DND-41 (cell line): ENCODE measurements around the gene KRT6C.
"Not testable (repeated sequence)": the region's sequence is repeated elsewhere in the genome, so short reads cannot be mapped to it uniquely, and the experiment has no call there.

Experiments used
- ATAC-seq: fragments of 200-7000 bp; cut with Tn5 transposase; 3 replicates; pipeline ENCODE4 v1.9.1; 2021; ENCODE audit warnings: low read depth; ENCODE audit not compliant: insufficient read depth
- DNase-seq: peaks from one replicate; pipeline ENCODE4 v3.0.0-alpha.2; 2020
- H2AFZ ChIP-seq: 2 replicates; pipeline ENCODE4 v1.6.0; 2012; ENCODE audit warnings: low read depth, low read length
- H3K27ac ChIP-seq: 2 replicates; pipeline ENCODE4 v1.5.1; 2012; ENCODE audit warnings: low read length, inconsistent platforms
- H3K27me3 ChIP-seq: fragments of 200-600 bp; sonication (generic); 2 replicates; pipeline ENCODE4 v1.6.0; 2012; ENCODE audit warnings: low read length, mild to moderate bottlenecking, inconsistent platforms; ENCODE audit not compliant: insufficient read depth, poor library complexity
- H3K36me3 ChIP-seq: 2 replicates; pipeline ENCODE4 v1.5.1; 2012; ENCODE audit warnings: low read length, inconsistent platforms; ENCODE audit not compliant: insufficient read depth
- H3K4me1 ChIP-seq: 2 replicates; pipeline ENCODE4 v1.5.1; 2012; ENCODE audit warnings: mild to moderate bottlenecking, low read length; ENCODE audit not compliant: insufficient read depth
- H3K4me2 ChIP-seq: 2 replicates; pipeline ENCODE4 v1.6.0; 2012; ENCODE audit warnings: mild to moderate bottlenecking, moderate library complexity, low read length, inconsistent platforms; ENCODE audit not compliant: insufficient read depth
- H3K4me3 ChIP-seq, 2 experiments: fragments of 200-600 bp in 1 of 2; shearing (Covaris generic) in 1 of 2; 2 replicates each; pipeline ENCODE4 v1.5.1; 2012 to 2016; ENCODE audit warnings: inconsistent platforms in 2 of 2, low read length in 2 of 2, mild to moderate bottlenecking in 2 of 2, low read depth in 1 of 2, moderate library complexity in 1 of 2
- H3K79me2 ChIP-seq: 2 replicates; pipeline ENCODE4 v1.6.0; 2012; ENCODE audit warnings: low read length, inconsistent platforms; ENCODE audit not compliant: insufficient read depth
- H3K9ac ChIP-seq: 2 replicates; pipeline ENCODE4 v1.6.0; 2012; ENCODE audit warnings: low read depth, mild to moderate bottlenecking, inconsistent platforms, low read length, moderate library complexity
- H3K9me3 ChIP-seq: 2 replicates; pipeline ENCODE4 v1.5.1; 2012; ENCODE audit warnings: low read length, moderate library complexity, mild to moderate bottlenecking, inconsistent platforms; ENCODE audit not compliant: insufficient read depth, severe bottlenecking
- H4K20me1 ChIP-seq: 2 replicates; pipeline ENCODE4 v1.6.0; 2012; ENCODE audit warnings: low read length; ENCODE audit not compliant: insufficient read depth
- EZH2 ChIP-seq: IDR thresholded peaks from 3 replicates; pipeline ENCODE4 v1.6.1; 2012; ENCODE audit warnings: borderline replicate concordance, low read depth, mild to moderate bottlenecking, moderate library complexity, low read length, inconsistent platforms; ENCODE audit not compliant: severe bottlenecking
- TF ChIP-seq, protein P1 (sequence below): IDR thresholded peaks from 2 replicates; pipeline ENCODE4 v1.5.1; 2012; ENCODE audit warnings: borderline replicate concordance, low read length, moderate library complexity, mild to moderate bottlenecking; ENCODE audit not compliant: poor library complexity, severe bottlenecking; ENCODE audit errors: extremely low read depth

KRT6C gene

DNA sequence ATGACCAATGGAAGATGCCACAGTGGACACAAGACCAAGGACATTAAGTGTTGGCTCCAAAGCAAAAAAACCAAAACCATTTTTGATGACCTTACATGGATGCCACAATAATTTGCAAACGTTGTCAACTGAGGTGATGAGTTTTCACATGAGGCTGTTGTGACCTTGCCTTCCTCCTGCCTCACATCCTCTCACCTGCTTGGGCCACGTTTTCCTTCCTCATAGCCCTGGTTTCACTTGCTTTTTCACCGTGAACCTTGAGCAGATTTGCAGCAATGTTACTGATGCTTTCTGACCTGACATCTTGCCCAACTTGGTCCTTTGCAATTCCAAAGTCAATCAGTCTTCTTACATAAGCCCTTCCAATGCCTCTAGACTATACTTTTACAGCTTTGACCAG, 25.4 kb downstream of the KRT6C start:
- Histone ChIP-seq H3K79me2 (no peaks in the 10 kb centered on the region), H3K4me2 (no peak overlapping the region), H3K27ac (no peak overlapping the region), H3K9ac (no peak overlapping the region), H3K4me3 (no peak overlapping the region), H3K4me1 (no peaks in the 10 kb centered on the region), H3K27me3 (peaks cover 9% of the 10 kb centered on the region), H2AFZ (no peak overlapping the region), H3K36me3 (no peaks in the 10 kb centered on the region), H3K9me3 (no peaks in the 10 kb centered on the region), H4K20me1 (no peaks in the 10 kb centered on the region)
- no peak for ATAC-seq
- TF ChIP-seq EZH2, result no peak
- TF ChIP-seq, protein P1, sequence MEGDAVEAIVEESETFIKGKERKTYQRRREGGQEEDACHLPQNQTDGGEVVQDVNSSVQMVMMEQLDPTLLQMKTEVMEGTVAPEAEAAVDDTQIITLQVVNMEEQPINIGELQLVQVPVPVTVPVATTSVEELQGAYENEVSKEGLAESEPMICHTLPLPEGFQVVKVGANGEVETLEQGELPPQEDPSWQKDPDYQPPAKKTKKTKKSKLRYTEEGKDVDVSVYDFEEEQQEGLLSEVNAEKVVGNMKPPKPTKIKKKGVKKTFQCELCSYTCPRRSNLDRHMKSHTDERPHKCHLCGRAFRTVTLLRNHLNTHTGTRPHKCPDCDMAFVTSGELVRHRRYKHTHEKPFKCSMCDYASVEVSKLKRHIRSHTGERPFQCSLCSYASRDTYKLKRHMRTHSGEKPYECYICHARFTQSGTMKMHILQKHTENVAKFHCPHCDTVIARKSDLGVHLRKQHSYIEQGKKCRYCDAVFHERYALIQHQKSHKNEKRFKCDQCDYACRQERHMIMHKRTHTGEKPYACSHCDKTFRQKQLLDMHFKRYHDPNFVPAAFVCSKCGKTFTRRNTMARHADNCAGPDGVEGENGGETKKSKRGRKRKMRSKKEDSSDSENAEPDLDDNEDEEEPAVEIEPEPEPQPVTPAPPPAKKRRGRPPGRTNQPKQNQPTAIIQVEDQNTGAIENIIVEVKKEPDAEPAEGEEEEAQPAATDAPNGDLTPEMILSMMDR, result no peak
- DNase-seq, result no peak

DNA sequence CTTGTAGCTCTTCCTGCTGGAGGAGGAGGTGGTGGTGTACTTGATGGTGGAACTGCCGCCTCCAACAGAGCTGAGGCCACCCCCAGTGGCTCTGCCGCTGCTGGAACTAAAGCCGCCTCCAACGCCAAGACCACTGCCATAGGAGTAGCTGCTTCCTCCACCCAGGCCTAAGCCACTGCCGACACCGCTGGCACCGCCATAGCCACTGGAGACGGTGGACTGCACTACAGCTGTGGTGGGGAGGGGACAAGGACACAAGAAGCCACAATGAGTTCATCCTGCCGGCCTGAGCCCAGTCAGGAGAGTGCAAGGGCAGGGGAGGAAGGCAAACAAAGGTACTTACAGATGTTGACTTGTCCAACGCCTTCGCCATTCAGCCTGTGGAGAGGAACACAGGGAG, 26.4 kb downstream of the KRT6C start:
- H3K79me2 ChIP-seq, H3K4me3 ChIP-seq, H2AFZ ChIP-seq, H3K4me1 ChIP-seq, H3K27ac ChIP-seq, DNase-seq, H3K4me2 ChIP-seq, H3K9ac ChIP-seq, H4K20me1 ChIP-seq, H3K36me3 ChIP-seq, ATAC-seq, H3K9me3 ChIP-seq: not testable (repeated sequence)
- peaks cover 11% of the 10 kb centered on the region for H3K27me3 ChIP-seq

DNA sequence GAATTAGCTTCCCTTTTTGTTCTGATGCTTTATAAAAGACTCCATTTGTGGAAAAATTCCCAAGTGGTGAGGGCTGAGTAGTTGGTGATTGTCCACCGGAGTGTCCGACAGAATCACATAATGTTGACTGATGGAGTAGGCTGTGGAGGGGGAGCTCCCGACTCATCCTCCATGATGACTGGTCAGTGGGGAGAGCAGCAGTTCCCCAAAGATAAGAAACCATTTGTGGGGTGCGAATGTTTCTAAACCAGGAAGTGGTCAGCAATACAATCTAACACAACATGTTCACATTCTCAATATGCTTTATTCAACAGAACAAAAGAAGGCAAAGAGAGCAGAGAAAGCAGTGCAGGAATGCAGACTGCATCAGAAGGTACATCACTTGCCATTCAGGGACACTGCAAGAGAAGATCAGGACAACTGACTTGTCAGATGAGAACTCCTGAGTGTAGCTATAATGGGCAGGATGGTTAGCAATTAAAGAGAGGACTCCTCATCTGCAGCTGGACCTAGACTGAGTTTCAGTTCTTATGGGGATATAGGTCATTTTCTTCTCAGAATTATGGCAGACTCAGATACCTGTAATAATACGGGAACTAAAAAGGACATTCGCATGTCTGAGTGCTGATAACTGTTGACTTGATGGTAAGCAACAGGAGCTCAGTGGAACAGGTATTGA, 27.1 kb downstream of the KRT6C start:
- no peaks in the 10 kb centered on the region for H3K9me3 ChIP-seq
- H3K27me3 ChIP-seq, result peaks cover 13% of the 10 kb centered on the region
- no peaks in the 10 kb centered on the region for H3K36me3 ChIP-seq
- H3K4me2 ChIP-seq, result no peak overlapping the region
- no peak for DNase-seq
- H3K4me3 ChIP-seq, result no peak overlapping the region
- TF ChIP-seq, protein P1, result no peak
- no peak for TF ChIP-seq EZH2
- H2AFZ ChIP-seq, result no peak overlapping the region
- no peaks in the 10 kb centered on the region for H3K4me1 ChIP-seq
- no peak overlapping the region for H3K9ac ChIP-seq
- no peak overlapping the region for H3K27ac ChIP-seq
- H4K20me1 ChIP-seq, result no peaks in the 10 kb centered on the region
- no peaks in the 10 kb centered on the region for H3K79me2 ChIP-seq
- no peak for ATAC-seq

DNA sequence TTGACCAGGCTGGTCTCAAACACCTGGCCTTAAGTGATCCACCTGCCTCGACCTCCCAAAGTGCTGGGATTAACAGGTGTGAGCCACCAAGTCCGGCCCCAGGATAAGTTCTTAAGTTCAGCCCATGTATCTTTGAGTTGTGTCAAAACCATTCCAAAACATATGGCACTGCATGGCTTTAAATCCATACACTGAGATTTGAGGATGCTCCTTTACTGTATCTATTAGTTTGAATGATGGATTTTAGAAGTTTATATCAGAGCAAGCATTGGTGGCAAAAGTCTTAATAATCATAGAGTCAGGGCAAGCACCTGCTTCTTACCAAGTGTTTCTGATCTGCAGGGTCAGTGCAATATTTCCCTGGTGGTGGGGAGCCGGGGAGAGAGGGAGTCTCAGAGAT, 27.7 kb downstream of the KRT6C start:
- H3K4me3 ChIP-seq, result no peak overlapping the region
- TF ChIP-seq, protein P1, result no peak
- no peak for TF ChIP-seq EZH2
- no peaks in the 10 kb centered on the region for H3K4me1 ChIP-seq
- H3K36me3 ChIP-seq, result no peaks in the 10 kb centered on the region
- H3K27ac ChIP-seq, result no peak overlapping the region
- no peak overlapping the region for H3K4me2 ChIP-seq
- H4K20me1 ChIP-seq, result no peaks in the 10 kb centered on the region
- H3K79me2 ChIP-seq, result no peaks in the 10 kb centered on the region
- no peak for ATAC-seq
- H3K9me3 ChIP-seq, result no peaks in the 10 kb centered on the region
- peaks cover 16% of the 10 kb centered on the region for H3K27me3 ChIP-seq
- no peak for DNase-seq
- H2AFZ ChIP-seq, result no peak overlapping the region
- H3K9ac ChIP-seq, result no peak overlapping the region
